Ascending aorta (tissue), 2 donors: ENCODE data around the gene FAM107B. TPM values are rescaled to one million over a fixed set of nuclear protein-coding genes. Genes with fewer than 3 reads are reported as not detected.

Experiments
- DNase-seq, 2 donors: peaks; one replicate each; pipeline ENCODE4 v3.0.0-alpha.2; 2019; ENCODE audit warnings: low spot score in 2 of 2
- H3K27ac ChIP-seq, 2 donors: fragments of 200-600 bp; sonication (generic); one replicate each; pipeline ENCODE4 v1.5.1; 2016 to 2017; ENCODE audit warnings: mild to moderate bottlenecking in 1 of 2
- H3K27me3 ChIP-seq: fragments of 200-600 bp; sonication (generic); one replicate; pipeline ENCODE4 v1.5.1; 2017
- H3K36me3 ChIP-seq, 2 donors: fragments of 200-600 bp; sonication (generic); one replicate each; pipeline ENCODE4 v1.5.1; 2016
- H3K4me1 ChIP-seq, 2 donors: fragments of 200-600 bp; sonication (generic); one replicate each; pipeline ENCODE4 v1.5.1; 2016 to 2017; ENCODE audit warnings: mild to moderate bottlenecking in 1 of 2
- H3K4me3 ChIP-seq, 2 donors: fragments of 200-600 bp; sonication (generic); one replicate each; pipeline ENCODE4 v1.5.1; 2016 to 2017; ENCODE audit warnings: mild to moderate bottlenecking in 1 of 2
- H3K9me3 ChIP-seq, 2 donors: fragments of 200-600 bp; sonication (generic); one replicate each; pipeline ENCODE4 v1.5.1; 2016
- CTCF ChIP-seq, 3 experiments: fragments of 200-600 bp in 2 of 3; fragments of 450-650 bp in 1 of 3; sonication (generic) in 2 of 3; IDR thresholded peaks; one replicate each; pipeline ENCODE4 v1.5.1; 2016 to 2019; ENCODE audit warnings: antibody characterized with exemption in 3 of 3, mild to moderate bottlenecking in 1 of 3, moderate library complexity in 1 of 3
- intact Hi-C: fragments of 100-400 bp; cut with DNase I; formaldehyde crosslinking; loops from one replicate; pipeline ENCODE4 v1.15.1; 2023
- total RNA-seq: library from RNA; depleted of rRNA; stranded (reverse); fragments of >200 nt; gene quantifications from one replicate; pipeline ENCODE4 v1.1.0, GENCODE V29; 2016

Gene FAM107B
- total RNA-seq, 1 donor from 2014 or later = 3.7 TPM

GRCh38 chr10:14574885-14575284 lies 199.8 kb downstream of the FAM107B start:
- intact Hi-C loops = no loop called here
- H3K27me3 ChIP-seq = no peaks in the 10 kb centered on the region

GRCh38 chr10:14574291-14574690 lies 200.4 kb downstream of the FAM107B start:
- peaks cover 0 to 23% of the 10 kb centered on the region in 2 donors for H3K4me1 ChIP-seq
- intact Hi-C loops = no loop called here
- DNase-seq = no peak

More at GRCh38 chr10:14574885-14575284, 199.8 kb downstream of the FAM107B start:
- no peaks in the 10 kb centered on the region for H3K9me3 ChIP-seq
- peaks cover 0 to 24% of the 10 kb centered on the region in 2 donors for H3K4me1 ChIP-seq
- H3K27ac ChIP-seq = no peak overlapping the region
- no peaks in the 10 kb centered on the region for H3K36me3 ChIP-seq
- no peak overlapping the region for H3K4me3 ChIP-seq
- TF ChIP-seq CTCF (IDR thresholded peaks at IDR 0.05) = no peak
- no peak for DNase-seq

GRCh38 chr10:14573666-14574261 lies 200.9 kb downstream of the FAM107B start:
- H3K27me3 ChIP-seq = no peaks in the 10 kb centered on the region
- intact Hi-C loops = no loop called here
- no peak overlapping the region for H3K27ac ChIP-seq
- TF ChIP-seq CTCF (IDR thresholded peaks at IDR 0.05) = no peak
- no peaks in the 10 kb centered on the region for H3K36me3 ChIP-seq
- no peak for DNase-seq
- peaks cover 0 to 18% of the 10 kb centered on the region in 2 donors for H3K4me1 ChIP-seq
- H3K4me3 ChIP-seq = no peak overlapping the region
- H3K9me3 ChIP-seq = no peaks in the 10 kb centered on the region

More at GRCh38 chr10:14574291-14574690, 200.4 kb downstream of the FAM107B start:
- Histone ChIP-seq H3K27me3 (no peaks in the 10 kb centered on the region), H3K4me3 (no peak overlapping the region), H3K36me3 (no peaks in the 10 kb centered on the region), H3K9me3 (no peaks in the 10 kb centered on the region), H3K27ac (no peak overlapping the region)
- TF ChIP-seq CTCF (IDR thresholded peaks at IDR 0.05) = no peak

DNA sequence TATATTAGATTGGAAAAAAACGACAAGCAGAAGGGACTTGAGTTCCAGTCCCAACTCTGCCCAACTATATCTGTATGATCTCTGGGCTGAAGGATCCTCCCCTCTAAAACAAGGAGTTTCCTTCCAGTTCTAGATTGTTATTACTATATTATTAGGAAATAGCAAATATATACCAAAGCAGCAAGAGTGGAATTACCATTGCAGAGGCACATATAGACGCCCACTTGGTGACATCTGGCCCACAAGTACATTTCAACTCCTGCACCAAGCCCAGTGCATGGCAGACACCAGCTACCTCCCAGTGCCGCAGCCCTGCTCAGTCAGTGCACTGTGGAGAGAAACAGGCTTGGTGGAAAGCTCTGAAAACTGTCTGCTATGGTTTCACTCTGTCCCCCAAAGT lies 201.9 kb downstream of the FAM107B start:
- no peaks in the 10 kb centered on the region for H3K27me3 ChIP-seq
- peaks cover 0 to 14% of the 10 kb centered on the region in 2 donors for H3K4me1 ChIP-seq
- H3K4me3 ChIP-seq = no peak overlapping the region
- peaks cover 0 to 4% of the 10 kb centered on the region in 2 donors for H3K36me3 ChIP-seq
- TF ChIP-seq CTCF (IDR thresholded peaks at IDR 0.05) = no peak
- intact Hi-C loops = no loop called here
- no peak overlapping the region for H3K27ac ChIP-seq
- H3K9me3 ChIP-seq = no peaks in the 10 kb centered on the region
- DNase-seq = no peak

DNA sequence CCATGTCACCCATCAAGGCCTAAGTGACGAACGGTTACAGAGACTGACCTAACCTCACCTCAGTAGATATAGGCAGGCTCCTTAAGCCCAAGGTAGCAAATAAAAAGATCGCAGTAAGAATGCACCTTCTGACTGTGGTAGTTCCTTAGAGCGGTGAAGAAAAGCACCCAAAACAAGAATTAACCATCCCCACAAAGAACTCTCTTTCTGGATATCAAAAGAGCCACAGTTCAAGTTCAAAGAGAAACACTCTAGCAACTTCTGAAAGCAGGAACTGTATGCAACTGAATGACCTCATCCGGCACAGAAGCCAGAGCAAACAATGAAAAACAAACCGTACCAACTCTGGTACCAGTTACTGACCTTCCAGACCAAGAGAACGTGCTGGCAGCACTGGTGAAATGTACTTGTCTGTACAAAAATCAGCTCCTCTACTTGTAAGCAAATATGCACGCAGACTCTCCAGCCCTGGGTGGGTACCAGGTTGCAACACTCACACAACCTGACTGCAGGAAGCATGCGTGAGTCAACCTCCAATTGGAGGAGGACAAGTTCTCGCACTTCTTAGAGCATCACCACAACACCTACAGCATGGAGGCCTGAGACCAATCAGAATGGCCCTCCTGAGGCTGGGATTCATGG lies 202.7 kb downstream of the FAM107B start:
- intact Hi-C loops = no loop called here
- H3K9me3 ChIP-seq = no peaks in the 10 kb centered on the region
- no peaks in the 10 kb centered on the region for H3K27me3 ChIP-seq
- TF ChIP-seq CTCF (IDR thresholded peaks at IDR 0.05) = no peak
- H3K4me3 ChIP-seq = no peak overlapping the region
- peaks cover 0 to 7% of the 10 kb centered on the region in 2 donors for H3K36me3 ChIP-seq
- DNase-seq = peak in 1 of 2 donors; percentile 79
- H3K4me1 ChIP-seq = peaks cover 0 to 12% of the 10 kb centered on the region in 2 donors
- peak overlapping the region; percentile 44 to 51 for H3K27ac ChIP-seq
